Right kidney (tissue), 9 donors: ENCODE measurements around the gene GUK1.

Experiments
- DNase-seq: peaks from one replicate; pipeline ENCODE4 v3.0.0-alpha.2; 2016
- long read RNA-seq, 8 donors: transcript quantifications; one replicate each; lab custom pipeline, GENCODE V29; 2026

GUK1 gene, protein sequence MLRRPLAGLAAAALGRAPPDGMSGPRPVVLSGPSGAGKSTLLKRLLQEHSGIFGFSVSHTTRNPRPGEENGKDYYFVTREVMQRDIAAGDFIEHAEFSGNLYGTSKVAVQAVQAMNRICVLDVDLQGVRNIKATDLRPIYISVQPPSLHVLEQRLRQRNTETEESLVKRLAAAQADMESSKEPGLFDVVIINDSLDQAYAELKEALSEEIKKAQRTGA
- long read RNA-seq, donor 1, transcript GUK1-202 (7 exons, 940 nt) = minor isoform, 28 of 179 reads
- long read RNA-seq, donor 1, transcript GUK1-201 (9 exons, 1,084 nt) = minor isoform, 29 of 179 reads
- long read RNA-seq, donor 1, transcript GUK1-208 (7 exons, 842 nt) = minor isoform, 6 of 179 reads
- long read RNA-seq, donor 1, transcript GUK1-210 (8 exons, 990 nt) = major isoform, 85 of 179 reads
- long read RNA-seq, donor 1, partial matches to known transcripts = 22 of 179 reads
- long read RNA-seq, donor 1, other reads (novel, unspliced or antisense) = 0 of 179 reads
- long read RNA-seq, donor 2, transcript GUK1-201 (9 exons, 1,084 nt) = minor isoform, 17 of 104 reads
- long read RNA-seq, donor 2, transcript GUK1-202 (7 exons, 940 nt) = minor isoform, 13 of 104 reads
- long read RNA-seq, donor 2, transcript GUK1-210 (8 exons, 990 nt) = major isoform, 58 of 104 reads
- long read RNA-seq, donor 2, transcript GUK1-208 (7 exons, 842 nt) = minor isoform, 6 of 104 reads
- long read RNA-seq, donor 2, partial matches to known transcripts = 0 of 104 reads
- long read RNA-seq, donor 2, other reads (novel, unspliced or antisense) = 0 of 104 reads
- long read RNA-seq, donor 3, transcript GUK1-201 (9 exons, 1,084 nt) = minor isoform, 6 of 60 reads
- long read RNA-seq, donor 3, transcript GUK1-210 (8 exons, 990 nt) = major isoform, 27 of 60 reads
- long read RNA-seq, donor 3, transcript GUK1-202 (7 exons, 940 nt) = minor isoform, 18 of 60 reads
- long read RNA-seq, donor 3, partial matches to known transcripts = 0 of 60 reads
- long read RNA-seq, donor 3, other reads (novel, unspliced or antisense) = 0 of 60 reads
- long read RNA-seq, donor 4, transcript GUK1-201 (9 exons, 1,084 nt) = minor isoform, 10 of 83 reads
- long read RNA-seq, donor 4, transcript GUK1-210 (8 exons, 990 nt) = major isoform, 48 of 83 reads
- long read RNA-seq, donor 4, transcript GUK1-202 (7 exons, 940 nt) = minor isoform, 19 of 83 reads
- long read RNA-seq, donor 4, partial matches to known transcripts = 0 of 83 reads
- long read RNA-seq, donor 4, other reads (novel, unspliced or antisense) = 0 of 83 reads
- long read RNA-seq, donor 5, transcript GUK1-210 (8 exons, 990 nt) = major isoform, 42 of 104 reads
- long read RNA-seq, donor 5, transcript GUK1-202 (7 exons, 940 nt) = minor isoform, 24 of 104 reads
- long read RNA-seq, donor 5, transcript GUK1-208 (7 exons, 842 nt) = minor isoform, 5 of 104 reads
- long read RNA-seq, donor 5, transcript GUK1-201 (9 exons, 1,084 nt) = minor isoform, 17 of 104 reads
- long read RNA-seq, donor 5, partial matches to known transcripts = 8 of 104 reads
- long read RNA-seq, donor 5, other reads (novel, unspliced or antisense) = 0 of 104 reads
- long read RNA-seq, donor 6, transcript GUK1-208 (7 exons, 842 nt) = minor isoform, 5 of 80 reads
- long read RNA-seq, donor 6, transcript GUK1-210 (8 exons, 990 nt) = major isoform, 35 of 80 reads
- long read RNA-seq, donor 6, transcript GUK1-201 (9 exons, 1,084 nt) = minor isoform, 21 of 80 reads
- long read RNA-seq, donor 6, transcript GUK1-202 (7 exons, 940 nt) = minor isoform, 8 of 80 reads
- long read RNA-seq, donor 6, partial matches to known transcripts = 0 of 80 reads
- long read RNA-seq, donor 6, other reads (novel, unspliced or antisense) = 0 of 80 reads
- long read RNA-seq, donor 7, transcript GUK1-208 (7 exons, 842 nt) = minor isoform, 6 of 157 reads
- long read RNA-seq, donor 7, transcript GUK1-201 (9 exons, 1,084 nt) = minor isoform, 14 of 157 reads
- long read RNA-seq, donor 7, transcript GUK1-210 (8 exons, 990 nt) = major isoform, 85 of 157 reads
- long read RNA-seq, donor 7, transcript GUK1-202 (7 exons, 940 nt) = minor isoform, 22 of 157 reads
- long read RNA-seq, donor 7, partial matches to known transcripts = 13 of 157 reads
- long read RNA-seq, donor 7, other reads (novel, unspliced or antisense) = 5 of 157 reads
- long read RNA-seq, donor 8, transcript GUK1-201 (9 exons, 1,084 nt) = minor isoform, 16 of 113 reads
- long read RNA-seq, donor 8, transcript GUK1-202 (7 exons, 940 nt) = minor isoform, 15 of 113 reads
- long read RNA-seq, donor 8, transcript GUK1-208 (7 exons, 842 nt) = minor isoform, 5 of 113 reads
- long read RNA-seq, donor 8, transcript GUK1-210 (8 exons, 990 nt) = major isoform, 68 of 113 reads
- long read RNA-seq, donor 8, partial matches to known transcripts = 0 of 113 reads
- long read RNA-seq, donor 8, other reads (novel, unspliced or antisense) = 0 of 113 reads

DNA sequence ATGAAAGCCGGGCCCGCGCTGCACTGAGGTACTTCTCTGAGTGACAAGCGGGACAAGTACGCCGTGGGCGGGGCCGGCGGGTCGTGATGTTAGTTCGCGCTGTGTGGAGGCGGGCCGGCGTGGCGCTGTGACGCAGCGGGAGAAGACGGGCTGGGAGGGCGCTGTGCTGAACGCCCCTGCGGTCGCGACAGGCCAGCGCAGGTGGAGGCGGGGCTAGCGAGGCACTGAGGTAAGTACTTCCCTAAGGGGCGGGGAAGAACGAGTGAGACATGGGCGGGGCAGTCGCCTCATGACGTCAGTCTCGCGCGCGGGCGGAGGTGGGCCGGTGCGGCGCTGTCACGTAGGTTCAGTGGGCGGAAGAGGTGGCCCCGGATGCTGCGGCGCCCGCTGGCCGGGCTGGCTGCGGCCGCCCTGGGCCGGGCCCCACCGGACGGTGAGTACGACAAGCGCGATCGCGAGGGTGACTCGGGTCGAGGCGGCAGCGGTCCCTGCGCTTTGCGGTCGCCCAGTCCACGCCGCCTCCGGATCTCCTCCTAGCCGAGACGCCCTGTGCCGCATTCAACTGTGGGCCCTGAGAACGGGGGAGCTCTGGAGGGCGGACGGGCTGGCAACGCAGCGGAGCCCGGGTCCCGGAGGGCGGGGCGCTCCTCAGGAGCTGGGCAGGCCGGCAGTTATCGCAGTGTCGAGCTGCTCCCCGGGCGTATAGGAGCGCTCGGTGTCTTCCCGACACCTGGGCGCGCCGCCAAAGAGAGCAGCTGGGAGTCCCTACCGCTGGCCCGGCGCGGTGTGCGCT lies at the start of gene GUK1:
Gene GUK1, plus strand, starts transcription at position 349 of the 793 bp plus-strand sequence. Its CDS starts 24 bp downstream, at position 373.
- peak; percentile 98 for DNase-seq

DNA sequence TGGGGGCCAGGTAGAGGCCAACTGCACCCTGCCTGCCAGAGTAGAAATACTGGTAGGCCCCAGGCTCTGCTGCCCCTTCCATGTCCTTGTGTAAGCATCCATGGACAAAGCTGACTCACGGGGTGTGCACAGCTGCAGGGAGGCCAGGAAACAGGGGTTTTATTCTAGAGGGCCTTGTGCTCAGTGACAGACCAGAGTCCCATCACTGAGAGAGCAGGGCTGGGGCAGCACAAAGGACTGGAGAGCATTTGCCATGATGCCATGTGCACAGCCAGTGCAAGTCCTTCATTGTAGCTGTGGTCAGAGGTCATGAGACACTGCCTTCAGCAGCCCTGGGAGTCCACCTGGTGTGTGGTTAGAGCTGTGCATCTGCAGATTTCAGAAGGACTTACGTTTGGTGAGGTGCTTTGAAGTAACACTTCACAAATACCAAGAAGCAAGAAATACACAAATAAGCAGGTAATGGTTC lies 49.4 kb upstream of the GUK1 start:
- DNase-seq = no peak

DNA sequence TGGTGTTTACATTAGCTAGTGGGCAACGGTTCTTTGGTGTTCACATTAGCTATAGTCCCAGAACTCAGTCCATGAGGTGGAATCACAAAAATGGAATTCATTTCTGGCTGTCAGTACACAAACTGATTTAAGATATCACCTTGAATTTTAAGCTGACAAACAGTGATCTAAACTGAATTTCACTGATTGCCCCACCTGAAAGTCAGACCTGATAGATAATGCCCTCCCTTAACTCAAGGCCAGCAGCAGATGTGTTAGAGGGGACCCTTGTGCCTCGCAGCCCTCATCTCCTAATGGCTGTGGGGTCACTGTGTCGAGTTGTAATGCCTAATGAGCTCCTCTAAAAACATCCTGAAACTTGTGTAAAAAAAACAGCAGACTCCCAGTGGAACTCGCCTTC lies 49.0 kb upstream of the GUK1 start:
- no peak for DNase-seq

DNA sequence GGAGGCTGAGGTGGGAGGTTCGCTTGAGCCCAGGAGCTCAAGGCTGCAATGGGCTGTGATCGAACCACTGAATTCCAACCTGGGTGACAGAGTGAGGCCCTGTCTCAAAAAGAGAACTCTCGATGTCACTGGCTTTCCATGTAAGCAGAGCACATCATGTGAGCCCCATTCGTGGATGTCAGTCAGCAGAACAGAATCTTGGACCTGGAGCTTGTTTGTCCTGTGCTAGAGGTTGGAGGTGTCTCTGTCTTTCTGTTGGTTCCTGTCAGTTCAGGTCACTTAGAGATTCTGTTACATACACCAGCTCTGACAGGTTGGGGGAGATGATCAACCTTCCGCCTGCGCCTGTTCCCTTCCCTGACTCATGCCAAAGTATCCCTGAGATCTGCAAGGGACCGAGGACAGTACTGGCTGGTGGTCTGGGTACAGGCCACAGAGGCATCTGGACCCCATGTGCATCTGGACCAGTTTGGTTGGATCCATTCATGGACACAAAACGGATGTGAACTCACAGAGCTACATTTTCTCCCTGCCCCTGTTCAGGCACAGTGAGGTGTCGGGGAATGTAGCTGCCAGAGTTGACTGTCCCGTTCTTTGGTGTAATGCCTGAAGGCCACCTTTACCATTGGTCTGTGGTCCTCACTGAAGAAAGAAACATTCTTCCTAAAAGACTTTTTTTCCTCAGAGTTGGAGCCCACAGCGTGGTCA lies 47.6 kb upstream of the GUK1 start:
- DNase-seq = no peak

DNA sequence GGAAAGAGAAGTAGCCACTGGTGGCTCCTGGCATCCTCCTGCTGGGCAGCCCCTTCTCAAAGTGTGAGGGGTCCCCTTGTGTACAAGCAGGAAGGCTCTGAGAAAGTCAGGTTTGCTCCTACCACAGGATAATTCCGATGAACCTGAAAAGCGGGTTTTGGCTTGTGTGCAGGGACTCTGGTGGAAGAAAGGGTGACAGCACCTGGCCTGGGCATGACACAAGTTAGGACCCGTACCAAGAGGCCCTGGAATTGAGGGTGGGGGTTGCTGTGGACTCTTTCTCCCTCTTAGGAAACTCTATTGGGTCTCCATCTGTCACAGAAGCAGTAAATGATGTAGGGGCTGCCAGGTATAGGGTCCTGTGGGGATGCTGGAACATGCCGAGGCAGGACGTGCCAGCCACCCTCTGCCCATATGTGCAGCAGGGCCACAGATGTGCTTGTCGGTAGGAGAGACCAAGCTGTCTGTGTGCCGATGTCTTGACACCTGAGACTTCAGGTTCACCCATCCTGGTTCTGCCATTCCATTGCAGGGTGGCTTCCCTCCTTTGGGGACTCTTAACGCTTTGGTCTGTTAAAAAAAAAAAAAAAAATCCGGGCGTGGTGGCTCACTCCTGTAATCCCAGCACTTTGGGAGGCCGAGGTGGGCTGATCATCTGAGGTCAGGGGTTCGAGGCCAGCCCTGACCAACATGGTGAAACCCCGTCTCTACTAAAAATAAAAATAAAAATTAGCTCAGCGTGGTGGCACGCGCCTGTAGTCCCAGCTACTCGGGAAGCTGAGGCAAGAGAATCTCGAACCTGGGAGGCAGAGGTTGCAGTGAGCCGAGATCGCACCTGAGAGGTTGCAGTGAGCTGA lies 46.8 kb upstream of the GUK1 start:
- DNase-seq = no peak

DNA sequence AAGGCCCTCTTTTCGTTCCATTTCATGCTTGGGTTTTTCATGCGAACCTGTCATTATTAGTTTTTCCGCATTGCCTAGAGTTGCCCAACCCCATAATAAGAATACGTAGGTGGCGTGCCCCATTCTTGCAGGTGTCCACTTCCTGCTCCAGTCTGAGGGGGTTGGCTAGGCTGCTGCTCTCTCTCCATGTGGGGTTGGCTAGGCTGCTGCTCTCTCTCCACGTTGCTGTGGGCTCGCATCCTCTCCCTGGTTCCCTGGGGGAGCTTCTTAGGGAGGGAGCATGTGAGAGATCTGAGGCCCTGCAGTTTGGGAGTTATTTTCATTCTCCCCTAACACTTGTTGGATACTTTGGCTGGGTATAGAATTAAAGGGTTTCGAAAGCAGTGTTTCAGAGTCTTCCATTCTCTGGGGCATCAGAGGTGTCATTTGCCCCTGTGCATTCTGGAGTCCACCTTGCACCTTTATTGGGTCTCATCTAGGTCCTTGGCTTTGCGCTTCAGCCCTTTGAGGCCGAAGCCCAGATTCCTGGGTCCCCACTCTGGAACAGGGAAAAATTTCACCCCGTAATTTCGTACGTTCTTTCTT lies 45.6 kb upstream of the GUK1 start:
- DNase-seq = no peak

DNA sequence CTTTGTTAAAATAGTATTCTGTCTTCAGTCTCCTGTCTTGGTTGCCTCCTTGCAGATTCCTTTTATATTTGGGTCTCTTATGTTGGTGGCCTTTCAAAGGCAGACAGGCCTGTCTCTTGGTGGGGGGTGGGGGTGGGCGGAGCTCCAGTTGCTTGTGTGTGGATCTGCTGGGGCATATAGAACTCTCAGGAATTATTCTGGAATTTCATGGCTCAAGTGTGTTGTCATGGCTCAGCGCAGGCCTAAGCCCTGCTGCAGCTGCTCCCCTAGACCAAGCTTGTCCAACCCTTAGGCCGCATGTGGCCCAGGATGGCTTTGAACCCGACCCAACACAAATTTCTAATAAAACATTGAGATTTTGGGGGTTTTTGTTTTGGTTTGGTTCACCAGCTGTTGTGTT lies 44.9 kb upstream of the GUK1 start:
- DNase-seq = no peak

DNA sequence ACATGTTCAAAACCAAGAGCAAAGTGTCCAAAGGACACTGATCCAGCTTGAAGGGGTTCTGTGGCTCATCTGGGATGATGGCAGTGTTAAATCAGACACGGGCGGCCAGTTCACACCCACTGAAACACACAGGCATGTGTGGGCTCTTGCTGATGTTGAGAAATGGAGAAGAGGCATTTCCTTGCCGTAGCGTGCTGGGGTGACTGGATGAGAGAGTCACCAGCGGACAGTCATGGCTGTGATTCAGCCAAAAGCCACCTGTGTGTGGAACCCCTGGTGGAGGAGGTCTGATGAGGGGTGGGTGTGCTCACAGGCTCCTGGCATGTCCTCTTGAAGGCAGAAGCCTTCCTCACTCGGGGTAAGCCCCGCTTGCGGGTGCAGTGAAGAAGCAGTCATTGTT lies 44.1 kb upstream of the GUK1 start:
- no peak for DNase-seq

DNA sequence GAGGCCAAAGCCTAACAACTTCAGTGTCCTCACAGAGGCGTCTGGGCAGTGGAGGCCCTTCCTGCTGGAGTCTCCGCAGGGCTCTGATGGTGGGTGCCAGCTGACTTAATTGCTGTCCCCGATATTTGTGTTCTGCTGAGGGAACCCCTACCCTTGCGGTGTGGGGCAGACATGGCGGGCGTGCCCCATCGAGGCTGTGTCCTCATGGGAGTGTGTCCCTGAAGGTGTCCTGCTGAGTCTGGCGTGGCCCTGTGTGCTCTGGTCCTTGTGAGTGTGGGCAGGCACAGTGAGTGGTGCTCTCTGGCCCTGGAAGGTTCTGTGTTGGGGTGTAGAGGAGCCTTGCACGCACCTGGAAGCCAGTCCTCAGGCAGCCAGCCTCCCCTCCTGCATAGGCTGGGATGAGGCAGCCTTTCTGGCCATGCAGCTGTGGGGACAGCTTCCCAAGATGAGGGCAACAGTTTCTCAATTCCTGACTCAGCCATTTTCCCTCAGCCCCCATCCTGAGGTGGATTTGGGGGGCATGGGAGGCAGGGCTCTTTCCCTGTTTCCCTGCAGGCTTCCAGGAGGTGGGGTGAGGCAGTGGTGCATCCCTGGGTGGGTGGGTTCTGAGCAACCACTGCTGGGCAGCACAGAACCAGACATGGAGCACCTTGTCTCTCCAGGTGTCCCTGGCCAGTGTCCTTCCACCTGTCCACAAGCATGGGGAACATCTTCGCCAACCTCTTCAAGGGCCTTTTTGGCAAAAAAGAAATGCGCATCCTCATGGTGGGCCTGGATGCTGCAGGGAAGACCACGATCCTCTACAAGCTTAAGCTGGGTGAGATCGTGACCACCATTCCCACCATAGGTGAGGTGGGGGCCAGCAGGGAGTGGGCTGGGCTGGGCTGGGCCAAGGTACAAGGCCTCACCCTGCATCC lies 43.4 kb upstream of the GUK1 start:
- DNase-seq = no peak

DNA sequence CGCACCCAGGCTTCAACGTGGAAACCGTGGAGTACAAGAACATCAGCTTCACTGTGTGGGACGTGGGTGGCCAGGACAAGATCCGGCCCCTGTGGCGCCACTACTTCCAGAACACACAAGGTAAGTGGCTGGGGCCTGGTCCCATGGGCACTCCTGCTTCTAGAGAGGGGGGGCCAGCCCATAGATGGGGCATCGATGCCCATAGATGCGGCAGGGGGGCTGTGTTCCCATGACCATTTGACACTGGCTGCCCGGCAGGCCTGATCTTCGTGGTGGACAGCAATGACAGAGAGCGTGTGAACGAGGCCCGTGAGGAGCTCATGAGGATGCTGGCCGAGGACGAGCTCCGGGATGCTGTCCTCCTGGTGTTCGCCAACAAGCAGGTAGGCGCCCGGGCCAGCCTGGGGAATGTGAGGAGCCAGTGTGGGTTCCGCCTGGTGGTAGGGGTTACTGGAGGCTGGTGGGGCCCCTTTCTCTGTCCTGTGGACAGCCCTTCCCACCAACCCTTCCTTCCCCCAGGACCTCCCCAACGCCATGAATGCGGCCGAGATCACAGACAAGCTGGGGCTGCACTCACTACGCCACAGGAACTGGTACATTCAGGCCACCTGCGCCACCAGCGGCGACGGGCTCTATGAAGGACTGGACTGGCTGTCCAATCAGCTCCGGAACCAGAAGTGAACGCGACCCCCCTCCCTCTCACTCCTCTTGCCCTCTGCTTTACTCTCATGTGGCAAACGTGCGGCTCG lies 42.6 kb upstream of the GUK1 start:
- DNase-seq = no peak

DNA sequence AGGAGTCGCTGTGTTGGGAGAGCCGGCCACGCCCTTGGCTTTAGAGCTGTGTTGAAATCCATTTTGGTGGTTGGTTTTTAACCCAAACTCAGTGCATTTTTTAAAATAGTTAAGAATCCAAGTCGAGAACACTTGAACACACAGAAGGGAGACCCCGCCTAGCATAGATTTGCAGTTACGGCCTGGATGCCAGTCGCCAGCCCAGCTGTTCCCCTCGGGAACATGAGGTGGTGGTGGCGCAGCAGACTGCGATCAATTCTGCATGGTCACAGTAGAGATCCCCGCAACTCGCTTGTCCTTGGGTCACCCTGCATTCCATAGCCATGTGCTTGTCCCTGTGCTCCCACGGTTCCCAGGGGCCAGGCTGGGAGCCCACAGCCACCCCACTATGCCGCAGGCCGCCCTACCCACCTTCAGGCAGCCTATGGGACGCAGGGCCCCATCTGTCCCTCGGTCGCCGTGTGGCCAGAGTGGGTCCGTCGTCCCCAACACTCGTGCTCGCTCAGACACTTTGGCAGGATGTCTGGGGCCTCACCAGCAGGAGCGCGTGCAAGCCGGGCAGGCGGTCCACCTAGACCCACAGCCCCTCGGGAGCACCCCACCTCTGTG lies 41.7 kb upstream of the GUK1 start:
- no peak for DNase-seq

DNA sequence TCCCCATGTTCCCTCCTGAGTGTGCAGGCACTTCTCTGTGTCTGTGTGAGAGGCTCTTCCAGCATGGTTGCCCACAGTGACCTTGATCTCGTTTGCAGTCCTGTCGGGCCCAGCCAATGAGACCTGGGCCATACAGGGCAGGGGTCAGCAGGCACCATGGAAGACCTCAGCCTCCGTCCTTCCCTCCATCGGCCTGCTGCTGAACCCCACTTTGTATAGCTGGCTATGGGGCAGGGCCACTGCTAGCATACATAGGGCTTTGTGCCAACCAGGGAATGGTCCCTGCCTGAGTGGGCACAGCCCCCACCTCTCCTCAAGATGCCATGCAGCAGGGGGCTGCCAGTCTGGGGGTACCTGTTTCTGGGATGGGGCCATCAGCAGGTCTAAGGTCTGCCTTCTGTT lies 40.7 kb upstream of the GUK1 start:
- DNase-seq = no peak

DNA sequence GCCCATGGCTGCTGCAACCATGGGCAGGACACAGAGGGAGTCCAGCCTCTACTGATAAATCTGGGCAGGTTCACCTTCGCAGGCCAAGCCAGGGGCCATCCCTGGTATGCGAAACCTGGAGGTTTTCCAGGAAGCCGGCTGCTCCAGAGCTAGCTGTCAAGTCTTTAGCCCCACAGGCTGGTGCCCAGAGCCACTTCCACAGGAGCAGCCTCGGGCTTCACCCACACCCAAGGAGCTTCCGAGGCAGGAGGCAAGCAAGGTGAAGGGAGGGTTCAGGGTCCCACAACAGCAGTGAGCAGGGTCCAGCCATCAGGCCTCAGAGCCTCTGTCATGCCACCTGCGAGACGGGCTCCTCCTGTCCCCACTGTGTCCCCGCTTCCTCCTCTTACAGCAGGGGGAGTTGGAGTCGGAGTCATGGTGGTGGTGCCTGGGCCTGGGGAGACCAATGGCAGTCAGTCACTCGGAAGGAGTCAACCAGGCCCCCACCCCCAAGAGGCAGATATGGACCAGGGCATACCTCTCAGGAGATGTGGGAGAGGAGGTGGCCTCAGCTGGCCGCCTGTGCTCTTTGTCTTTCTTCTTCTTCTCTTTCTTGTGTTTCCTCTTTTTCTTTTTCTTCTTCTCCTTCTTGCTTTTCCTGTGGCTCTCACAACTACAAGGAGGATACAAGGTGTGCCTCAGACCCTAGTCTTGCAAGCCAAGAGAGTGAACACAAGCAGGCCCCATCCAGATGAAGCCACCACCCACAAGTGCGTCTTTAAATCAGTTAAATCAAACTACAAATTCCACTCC lies 39.1 kb upstream of the GUK1 start:
- DNase-seq = no peak

DNA sequence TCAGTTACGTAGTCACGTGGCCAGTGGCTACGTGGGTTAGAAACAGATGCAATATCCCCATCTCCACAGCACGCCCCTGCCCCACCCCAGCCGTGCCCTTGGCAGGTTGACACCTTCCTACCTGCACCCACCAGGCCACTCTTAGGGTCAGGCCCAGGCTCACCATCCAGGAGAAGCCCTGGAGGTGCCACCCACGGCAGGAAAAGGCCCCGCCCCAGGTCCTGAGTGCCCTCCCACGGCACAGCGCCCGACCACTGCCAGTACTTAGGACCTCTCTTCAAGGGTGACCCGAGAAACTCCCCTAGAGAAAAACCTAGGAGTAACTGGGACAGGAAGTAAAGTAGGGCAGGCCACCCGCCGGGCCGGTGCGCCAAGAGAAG lies 38.5 kb upstream of the GUK1 start:
- DNase-seq = no peak
